Hematopoietic multipotent progenitor cell treated with erythropoietin and hydrocortisone succinate and interleukin-3 and kit ligand, for 8 days (in vitro differentiated cells): ENCODE results near the gene RBMS2.
A peak's percentile ranks its signal among the peaks of the same experiment; 100 is the strongest.

ENCODE experiments used
- DNase-seq: peaks from one replicate; pipeline ENCODE4 v3.0.0-alpha.2; 2015

Gene RBMS2

GRCh38 chr12:56633468-56634241 is 112.0 kb downstream of the RBMS2 start:
- no peak for DNase-seq

- DNase-seq = peak; percentile 36
Observed at GRCh38 chr12:56634242-56634836, 112.7 kb downstream of the RBMS2 start.

- peak; percentile 81 for DNase-seq
Observed at GRCh38 chr12:56634837-56635791, 113.5 kb downstream of the RBMS2 start.

GRCh38 chr12:56635806-56636674 is 114.4 kb downstream of the RBMS2 start:
- DNase-seq = peak; percentile 91

GRCh38 chr12:56636675-56637540 is 115.3 kb downstream of the RBMS2 start:
- peak; percentile 99 for DNase-seq

GRCh38 chr12:56637621-56638020 is 116.0 kb downstream of the RBMS2 start:
- DNase-seq = no peak

- no peak for DNase-seq
Observed at GRCh38 chr12:56641219-56641618, 119.6 kb downstream of the RBMS2 start.

GRCh38 chr12:56644654-56645053 is 123.0 kb downstream of the RBMS2 start:
- DNase-seq = peak; percentile 31

GRCh38 chr12:56645201-56645716 is 123.6 kb downstream of the RBMS2 start:
- peak; percentile 31 for DNase-seq
